K562 (cell line): ENCODE data around the gene SOWAHA. TPM values are rescaled to one million over a fixed set of nuclear protein-coding genes. Genes with fewer than 3 reads are reported as not detected.
A peak's percentile ranks its signal among the peaks of the same experiment; 100 is the strongest.

Experiments used
- ATAC-seq: fragments of 200-7000 bp; cut with Tn5 transposase; 3 replicates; pipeline ENCODE4 v1.9.1; 2020; ENCODE audit warnings: moderate library complexity
- BruUV-seq: library from RNA; stranded (reverse); fragments of 400-500 nt; replicated peaks from 2 replicates; lab custom pipeline; 2021; lab: Mats Ljungman, UMichigan
- CTCF ChIA-PET: fragments of 300-600 bp; formaldehyde crosslinking; extraction: SDS; loops from one replicate; lab custom pipeline; 2021; ENCODE audit warnings: low intra/inter-chr PET ratio; lab: Yijun Ruan, JAX
- POLR2A ChIA-PET: fragments of 300-600, 350-650 bp; sonication (Branson Sonifier 250); formaldehyde crosslinking; extraction: SDS; loops from one replicate; lab custom pipeline; 2021; ENCODE audit warnings: antibody characterized with exemption, inconsistent platforms; lab: Yijun Ruan, JAX
- DNase-seq, 4 experiments: peaks; one replicate each; pipeline versions ENCODE4 v3.0.0 to v3.0.0-alpha.2; 2011 to 2018; ENCODE audit warnings: low spot score in 3 of 4, mixed read lengths in 3 of 4; ENCODE audit errors: extremely low read depth in 1 of 4
- FAIRE-seq: peaks from 2 replicates; lab custom pipeline; 2011; peaks lifted over from hg19 to GRCh38; lab: Jason Lieb, UNC
- H2AFZ ChIP-seq: 2 replicates; pipeline ENCODE4 v1.6.0; 2011; ENCODE audit warnings: low read depth, low read length, control low read depth, inconsistent platforms
- H3K27ac ChIP-seq: fragments of 200-600 bp; 3 replicates; pipeline ENCODE4 v1.8.0; 2011; ENCODE audit warnings: low read depth, mild to moderate bottlenecking, control low read depth, inconsistent platforms, low read length, moderate library complexity, mixed read lengths; ENCODE audit errors: extremely low read depth
- H3K27me3 ChIP-seq, 2 experiments: fragments of 300-600 bp in 1 of 2; 2 replicates in 1 of 2; 3 replicates in 1 of 2; pipeline versions ENCODE4 v1.6.0 to v1.8.0; 2011; ENCODE audit warnings: inconsistent platforms in 2 of 2, low read length in 2 of 2, mild to moderate bottlenecking in 1 of 2, mixed read lengths in 1 of 2, moderate library complexity in 1 of 2; ENCODE audit not compliant: control insufficient read depth in 2 of 2, insufficient read depth in 2 of 2
- H3K36me3 ChIP-seq: fragments of 300-600 bp; 3 replicates; pipeline ENCODE4 v1.8.0; 2011; ENCODE audit warnings: mild to moderate bottlenecking, low read length, inconsistent platforms; ENCODE audit not compliant: control insufficient read depth, insufficient read depth
- H3K4me1 ChIP-seq, 2 experiments: fragments of 200-600 bp in 1 of 2; replicated peaks in 1 of 2; 2 replicates in 1 of 2; 3 replicates in 1 of 2; pipeline versions ENCODE4 v1.5.1 to v1.8.0; 2011; ENCODE audit warnings: inconsistent platforms in 2 of 2, low read length in 2 of 2, mild to moderate bottlenecking in 1 of 2, mixed read lengths in 1 of 2, moderate library complexity in 1 of 2; ENCODE audit not compliant: control insufficient read depth in 2 of 2, insufficient read depth in 2 of 2
- H3K4me2 ChIP-seq: 2 replicates; pipeline ENCODE4 v1.6.1; 2011; ENCODE audit warnings: low read length, control low read depth, inconsistent platforms, mixed read lengths; ENCODE audit not compliant: insufficient read depth
- H3K4me3 ChIP-seq: fragments of 200-600 bp; sonication (generic), shearing (Covaris generic); 2 replicates; pipeline ENCODE4 v1.5.1; 2016; ENCODE audit warnings: control low read depth, inconsistent platforms
- H3K79me2 ChIP-seq: fragments of 200-600 bp; 3 replicates; pipeline ENCODE4 v1.8.0; 2011; ENCODE audit warnings: low read length, inconsistent platforms; ENCODE audit not compliant: control insufficient read depth, insufficient read depth
- H3K9ac ChIP-seq, 2 experiments: 2 replicates each; pipeline versions ENCODE4 v1.6.0 to v1.6.1; 2011; ENCODE audit warnings: low read depth in 2 of 2, low read length in 2 of 2, control low read depth in 1 of 2, inconsistent platforms in 1 of 2, mild to moderate bottlenecking in 1 of 2, mixed read lengths in 1 of 2; ENCODE audit not compliant: insufficient read depth in 1 of 2
- H3K9me1 ChIP-seq: one replicate; pipeline ENCODE4 v1.6.0; 2011; ENCODE audit warnings: inconsistent platforms, mild to moderate bottlenecking, low read length, moderate library complexity; ENCODE audit not compliant: control insufficient read depth, insufficient read depth
- H3K9me3 ChIP-seq: replicated peaks from 2 replicates; pipeline ENCODE4 v1.5.1; 2011; ENCODE audit warnings: low read depth, low read length, inconsistent platforms; ENCODE audit not compliant: control insufficient read depth, insufficient read depth
- H4K20me1 ChIP-seq: replicated peaks from 2 replicates; pipeline ENCODE4 v1.6.1; 2011; ENCODE audit warnings: low read length, inconsistent platforms, mixed read lengths; ENCODE audit not compliant: control insufficient read depth, insufficient read depth
- CHCHD3 ChIP-seq: fragments of 250-450 bp; sonication (Bioruptor Pico); IDR thresholded peaks from 2 replicates; pipeline ENCODE4 v2.1.2; 2022; ENCODE audit warnings: mild to moderate bottlenecking
- MAX ChIP-seq: sonication (generic); formaldehyde crosslinking; IDR thresholded peaks from 2 replicates; pipeline ENCODE4 v1.9.0; 2022; ENCODE audit warnings: mild to moderate bottlenecking, missing genetic modification reagents
- PBX2 ChIP-seq, 2 experiments: IDR thresholded peaks in 1 of 2; conservative IDR thresholded peaks in 1 of 2; 2 replicates each; pipeline ENCODE4 v1.6.1; 2016; ENCODE audit warnings: low read depth in 2 of 2, mild to moderate bottlenecking in 1 of 2, missing compliant biosample characterization in 1 of 2, missing genetic modification characterization in 1 of 2, moderate library complexity in 1 of 2
- POLR2AphosphoS5 ChIP-seq: IDR thresholded peaks from 2 replicates; pipeline ENCODE4 v1.6.1; 2011; ENCODE audit warnings: mild to moderate bottlenecking, low read depth, low read length, moderate library complexity; ENCODE audit not compliant: control insufficient read depth, insufficient read depth
- RAD21 ChIP-seq, 2 experiments: fragments of 250-450 bp in 1 of 2; fragments of 450-650 bp in 1 of 2; sonication (Bioruptor Pico) in 1 of 2; formaldehyde crosslinking in 1 of 2; IDR thresholded peaks in 1 of 2; conservative IDR thresholded peaks in 1 of 2; 2 replicates each; pipeline versions ENCODE4 v1.4.0 to v1.8.0; 2020 to 2022; ENCODE audit warnings: mild to moderate bottlenecking in 2 of 2, moderate library complexity in 1 of 2
- STAT5A ChIP-seq: IDR thresholded peaks from 2 replicates; pipeline ENCODE4 v1.6.1; 2012; ENCODE audit warnings: low read length, inconsistent platforms, borderline replicate concordance
- TSHZ1 ChIP-seq: fragments of 250-450 bp; sonication (Bioruptor Pico); IDR thresholded peaks from 2 replicates; pipeline ENCODE4 v1.4.0; 2020; ENCODE audit warnings: mild to moderate bottlenecking, moderate library complexity
- ZKSCAN8 ChIP-seq: fragments of 200-800 bp; sonication (Bioruptor generic); IDR thresholded peaks from 2 replicates; pipeline ENCODE4 v1.6.1; 2016; ENCODE audit warnings: missing genetic modification characterization, missing compliant biosample characterization
- ZNF408 ChIP-seq: fragments of 250-450 bp; sonication (Bioruptor Pico); IDR thresholded peaks from 2 replicates; pipeline ENCODE4 v1.4.0; 2020; ENCODE audit warnings: low read depth, mild to moderate bottlenecking, moderate library complexity
- ZNF586 ChIP-seq: fragments of 450-650 bp; formaldehyde crosslinking; conservative IDR thresholded peaks from 2 replicates; pipeline ENCODE4 v1.4.0; 2020; ENCODE audit warnings: mild to moderate bottlenecking, moderate library complexity
- whole genome bisulfite sequencing: fragments of 100-300 bp; shearing (Covaris generic); methylation state at CpG from one replicate; pipeline ENCODE4 v1.1.6; 2016; ENCODE audit warnings: low coverage, mixed read lengths; ENCODE audit not compliant: insufficient coverage; ENCODE audit errors: missing lambda C conversion rate; 5-methylcytosine and 5-hydroxymethylcytosine counted together
- in situ Hi-C: fragments of 300-500 bp; cut with MboI; formaldehyde crosslinking; loops from 4 replicates; pipeline ENCODE4 v1.15.0; 2018; ENCODE audit warnings: inconsistent platforms, mixed read lengths
- intact Hi-C: fragments of 100-400 bp; cut with micrococcal nuclease; formaldehyde crosslinking; loops from 2 replicates; pipeline ENCODE4 v1.14.2; 2022
- polyA plus RNA-seq, 8 experiments: library from polyadenylated mRNA; depleted of rRNA in 4 of 8; stranded (reverse) in 5 of 8; unstranded in 3 of 8; fragments of >200 nt; fragmentation: Nextera tagmentation in 2 of 8; fragmentation: Illumina TruSeq in 1 of 8; extraction: Ambion mirVana in 2 of 8; extraction: Trizol in 1 of 8; gene quantifications; 2 replicates each; pipeline versions ENCODE4 v1.2.1 to v1.2.3, GENCODE V29; 2011 to 2014; ENCODE audit warnings: inconsistent platforms in 1 of 8, missing spikeins in 1 of 8
- total RNA-seq, 7 experiments: library from RNA; depleted of rRNA in 6 of 7; stranded (reverse); fragments of >200 nt in 6 of 7; fragmentation: Illumina TruSeq in 2 of 7; extraction: Trizol in 2 of 7; gene quantifications; 2 replicates each; pipeline versions ENCODE4 v1.2.1 to v1.2.3, GENCODE V29; 2011 to 2021; ENCODE audit warnings: low replicate concordance in 1 of 7

SOWAHA gene
- total and polyA plus RNA-seq, 9 of the 15 experiments (the other 6 are each of a cell fraction or from before 2014, with no cell fraction given), result not detected

- H3K9me3 ChIP-seq, result no peaks in the 10 kb centered on the region
- ChIA-PET CTCF (no interaction called here), POLR2A (interaction anchor here (1.1 to 2.3 kb wide), 5 partner anchors 8 to 27 kb away, joined by 4 to 8 read pairs (median 5); partner anchors contain the start of gene KIF3A)
- intact Hi-C loops, result no loop called here
- H3K36me3 ChIP-seq, result peaks cover 96% of the 10 kb centered on the region; the same call in 2 of the 3 replicates
- in situ Hi-C loops, result no loop called here
- H3K4me2 ChIP-seq, result no peak overlapping the region
- no peak for FAIRE-seq
- TF ChIP-seq ZKSCAN8 (CRISPR knock-in tag), result no peak
- no peak for TF ChIP-seq CHCHD3
- no peak for TF ChIP-seq RAD21 (CRISPR knock-in tag; conservative IDR thresholded peaks at IDR 0.05 in 1 of 2, IDR thresholded peaks at IDR 0.05 in 1 of 2)
- no peak for TF ChIP-seq POLR2AphosphoS5
- no peak for TF ChIP-seq MAX (CRISPR knock-in tag)
- no peak for TF ChIP-seq ZNF586 (CRISPR knock-in tag)
- no peak for TF ChIP-seq ZNF408 (CRISPR knock-in tag)
- TF ChIP-seq PBX2 (CRISPR knock-in tag; IDR thresholded peaks at IDR 0.05; ENCODE audit: low read depth), result no peak
- no peak for TF ChIP-seq PBX2 (tag; conservative IDR thresholded peaks at IDR 0.05; ENCODE audit: low read depth)
- no peak for TF ChIP-seq STAT5A
- no peak for TF ChIP-seq TSHZ1 (CRISPR knock-in tag)
- H2AFZ ChIP-seq, result no peak overlapping the region
- no peak overlapping the region for H3K27ac ChIP-seq
- no peaks in the 10 kb centered on the region for H3K27me3 ChIP-seq
- peaks cover 10% of the 10 kb centered on the region; the same call in 1 of the 2 replicates for H4K20me1 ChIP-seq
- H3K79me2 ChIP-seq, result peaks cover 27% of the 10 kb centered on the region
- no TSS peak for BruUV-seq
- H3K4me3 ChIP-seq, result no peak overlapping the region
- WGBS, result 83% methylated on average over 6 of the region's 10 CpGs
- peak overlapping the region in 1 of 2 experiments; percentile 57; a peak in 1 of 4 replicates for H3K9ac ChIP-seq
- no peak for DNase-seq
- no peak for ATAC-seq
- H3K9me1 ChIP-seq, result no peaks in the 10 kb centered on the region
- H3K4me1 ChIP-seq, result peaks cover 5 to 16% of the 10 kb centered on the region in 2 experiments; a peak in 3 of 5 replicates
Measured at GRCh38 chr5:132764051-132764450, 49.1 kb upstream of the SOWAHA start.
